GM12873 (cell line): Measurements from ENCODE around the gene DIP2B.

ENCODE experiments used
- CTCF ChIP-seq: IDR thresholded peaks from 2 replicates; pipeline ENCODE4 v1.5.1; 2012; ENCODE audit warnings: low read depth, mild to moderate bottlenecking, moderate library complexity, low read length, control low read depth; ENCODE audit not compliant: insufficient read depth; ENCODE audit errors: missing control alignments

The DIP2B gene

GRCh38 chr12:50768391-50768790 is 263.6 kb downstream of the DIP2B start:
- no peak for TF ChIP-seq CTCF

- no peak for TF ChIP-seq CTCF
Observed at GRCh38 chr12:50771409-50771808, 266.6 kb downstream of the DIP2B start.

GRCh38 chr12:50772470-50772869 is 267.7 kb downstream of the DIP2B start:
- TF ChIP-seq CTCF = no peak

- no peak for TF ChIP-seq CTCF
Observed at GRCh38 chr12:50772877-50773276, 268.1 kb downstream of the DIP2B start.

- TF ChIP-seq CTCF = no peak
Observed at GRCh38 chr12:50775251-50775650, 270.5 kb downstream of the DIP2B start.

- TF ChIP-seq CTCF = no peak
Observed at GRCh38 chr12:50776749-50777728, 272.3 kb downstream of the DIP2B start.

- TF ChIP-seq CTCF = no peak
Observed at GRCh38 chr12:50778663-50779590, 274.1 kb downstream of the DIP2B start.
